ENCODE measurements around the gene EPHA4.

- TF ChIP-seq CTCF (IDR thresholded peaks at IDR 0.05) (peak in 2 of 12 donors; percentile 11 to 28), POLR2A (IDR thresholded peaks at IDR 0.05) (no peak)
Observed at GRCh38 chr2:221478485-221478863, 93.6 kb downstream of the EPHA4 start.
